HFFc6 (cell line): ENCODE results near the gene GINM1. TPM values are rescaled to one million over a fixed set of nuclear protein-coding genes. Genes with fewer than 3 reads are reported as not detected.

Experiments used
- DNase-seq: peaks from one replicate; pipeline ENCODE4 v3.0.0-alpha.2; 2018
- H3K27ac Mint-ChIP-seq: 2 replicates; pipeline ENCODE4 v1.8.0; 2020; ENCODE audit warnings: mild to moderate bottlenecking, mixed read lengths
- H3K27me3 Mint-ChIP-seq: 2 replicates; pipeline ENCODE4 v1.8.0; 2021; ENCODE audit warnings: mild to moderate bottlenecking, moderate library complexity, mixed read lengths; ENCODE audit not compliant: insufficient read depth
- H3K36me3 Mint-ChIP-seq: 2 replicates; pipeline ENCODE4 v1.8.0; 2021; ENCODE audit warnings: low read depth, mixed read lengths
- H3K4me1 Mint-ChIP-seq: 2 replicates; pipeline ENCODE4 v1.8.0; 2020; ENCODE audit warnings: low read depth, mixed read lengths
- H3K4me3 Mint-ChIP-seq: 2 replicates; pipeline ENCODE4 v1.8.0; 2020; ENCODE audit warnings: mild to moderate bottlenecking, moderate library complexity, mixed read lengths
- H3K9me3 Mint-ChIP-seq: 2 replicates; pipeline ENCODE4 v1.8.0; 2020; ENCODE audit warnings: mild to moderate bottlenecking, mixed read lengths
- CTCF ChIP-seq: fragments of 200-600 bp; sonication (generic); IDR thresholded peaks from 2 replicates; pipeline ENCODE4 v1.5.0; 2021; ENCODE audit warnings: antibody characterized with exemption, mild to moderate bottlenecking
- total RNA-seq, 6 experiments: library from RNA; stranded (reverse); fragmentation: NEBNext Ultra II Directional; extraction: Animal tissue kit (Norgen Biotek cat#: 25700); gene quantifications; 2 replicates in 1 of 6; 3 replicates in 5 of 6; pipeline ENCODE4 v1.2.3, GENCODE V29; 2021

Gene GINM1
- total RNA-seq, 6 experiments from 2014 or later, result 60.9 to 69.3 (median 63.7) TPM

DNA sequence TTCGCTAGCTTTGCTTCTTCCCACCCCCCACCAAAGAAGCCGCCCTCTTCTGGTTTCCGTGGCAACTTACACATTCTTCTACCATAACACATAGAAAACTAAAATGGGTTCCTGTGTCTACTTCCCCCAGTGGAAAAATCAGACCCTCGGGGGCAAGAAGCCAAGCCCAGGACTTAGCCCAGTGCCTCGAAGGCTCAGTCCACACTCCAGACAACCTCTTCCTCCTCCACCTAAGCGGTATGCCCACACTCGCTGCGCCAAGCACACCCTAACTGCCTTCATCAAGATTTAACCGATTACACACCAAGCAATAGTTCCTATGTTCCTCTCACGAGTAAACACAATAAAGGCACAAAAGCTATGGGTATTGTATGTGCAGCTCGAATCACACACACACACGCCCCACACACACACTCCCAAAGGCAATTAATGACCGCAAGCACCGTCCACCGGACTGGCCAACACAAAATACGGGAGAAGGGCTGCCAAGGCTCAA lies 20.9 kb upstream of the GINM1 start:
- 0 out of 2 replicates have a peak, but pooled peaks have one; percentile 46 for TF ChIP-seq CTCF
- peaks cover 37% of the 10 kb centered on the region for H3K4me1 Mint-ChIP-seq
- peaks cover 2% of the 10 kb centered on the region for H3K27me3 Mint-ChIP-seq
- H3K9me3 Mint-ChIP-seq, result no peaks in the 10 kb centered on the region
- peaks cover 7% of the 10 kb centered on the region for H3K36me3 Mint-ChIP-seq
- H3K4me3 Mint-ChIP-seq, result peak overlapping the region; percentile 90
- peak; percentile 80 for DNase-seq
- H3K27ac Mint-ChIP-seq, result peak overlapping the region; percentile 100

DNA sequence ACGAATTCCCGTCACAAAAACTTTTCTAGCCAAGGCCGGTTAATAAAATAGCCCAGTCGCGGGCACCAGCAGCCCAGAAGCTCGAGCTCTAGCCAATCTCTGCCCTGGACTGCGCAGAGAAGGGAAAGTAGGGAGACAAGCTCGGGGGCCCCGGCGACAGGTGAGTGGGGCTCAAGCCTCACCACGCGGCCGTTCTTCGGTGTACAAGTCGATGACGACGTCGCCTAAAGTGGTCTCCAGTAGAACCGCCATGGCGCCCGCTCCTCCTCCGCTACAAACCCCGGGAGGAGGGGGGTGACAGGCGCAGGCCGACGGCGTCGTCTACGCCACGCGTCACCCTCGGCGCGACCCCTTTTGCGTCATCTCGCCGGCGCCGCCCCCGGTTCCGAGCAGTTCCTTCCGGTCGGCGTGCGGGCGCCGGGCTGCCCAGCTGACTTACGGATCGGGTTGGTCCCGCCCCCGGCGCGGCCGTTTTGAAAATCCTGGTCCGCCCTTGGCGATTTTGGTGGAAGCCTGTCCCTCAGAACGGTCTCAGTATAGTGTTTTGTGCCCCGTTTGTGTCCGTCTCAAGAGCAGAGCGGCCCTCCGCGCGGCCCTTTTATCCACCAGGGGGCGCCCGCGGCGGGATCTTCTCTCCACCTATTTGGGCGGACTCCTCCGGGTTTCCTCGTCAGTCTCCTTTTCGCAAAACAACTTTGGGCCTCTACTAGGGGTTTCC lies 20.3 kb upstream of the GINM1 start, which contains the start of gene PPIL4:
Gene PPIL4 (minus strand): TSS at position 290 of the 718 bp plus-strand sequence. CDS start 38 bp downstream, at position 252.
- Mint-ChIP-seq H3K27ac (peak within 1 kb of the TSS; percentile 100), H3K4me1 (peaks cover 37% of the 10 kb centered on the region), H3K27me3 (peaks cover 3% of the 10 kb centered on the region), H3K4me3 (peak within 1 kb of the TSS; percentile 90), H3K9me3 (no peaks in the 10 kb centered on the region), H3K36me3 (peaks cover 7% of the 10 kb centered on the region)
- peak; percentile 92 for DNase-seq
- TF ChIP-seq CTCF, result peak; percentile 94

GRCh38 chr6:149551920-149552319 lies 14.3 kb upstream of the GINM1 start:
- Mint-ChIP-seq H3K4me3 (no peak overlapping the region), H3K27ac (no peak overlapping the region), H3K9me3 (no peaks in the 10 kb centered on the region), H3K4me1 (peaks cover 7% of the 10 kb centered on the region), H3K27me3 (peaks cover 16% of the 10 kb centered on the region), H3K36me3 (no peaks in the 10 kb centered on the region)
- no peak for DNase-seq
- TF ChIP-seq CTCF, result no peak

- no peak for TF ChIP-seq CTCF
- no peak for DNase-seq
- Mint-ChIP-seq H3K36me3 (no peaks in the 10 kb centered on the region), H3K4me3 (no peak overlapping the region), H3K27me3 (peaks cover 18% of the 10 kb centered on the region), H3K27ac (no peak overlapping the region), H3K9me3 (no peaks in the 10 kb centered on the region), H3K4me1 (peaks cover 7% of the 10 kb centered on the region; the same call in 1 of the 2 replicates)
These were observed 8.1 kb upstream of the GINM1 start for GRCh38 chr6:149558029-149558428.

- H3K4me3 Mint-ChIP-seq, result no peak overlapping the region
These were observed 6.8 kb upstream of the GINM1 start for GRCh38 chr6:149559389-149559788.

More at GRCh38 chr6:149559389-149559788, 6.8 kb upstream of the GINM1 start:
- Mint-ChIP-seq H3K27ac (no peak overlapping the region), H3K36me3 (no peaks in the 10 kb centered on the region), H3K9me3 (no peaks in the 10 kb centered on the region), H3K4me1 (peaks cover 19% of the 10 kb centered on the region), H3K27me3 (peaks cover 18% of the 10 kb centered on the region)
- TF ChIP-seq CTCF, result no peak
- DNase-seq, result no peak
